HG02943 (cell line): ENCODE results near the gene SORCS1.

Experiments
- ATAC-seq: cut with Tn5 transposase; IDR thresholded peaks from one replicate; pipeline ENCODE4 v1.9.1; 2021; ENCODE audit warnings: mild to moderate bottlenecking, low read depth, moderate library complexity; ENCODE audit not compliant: unreplicated experiment

Gene SORCS1

GRCh38 chr10:107163881-107164861 is at the start of gene SORCS1:
Gene SORCS1 (minus strand): TSS chr10:107164706.
- ATAC-seq: no peak

- ATAC-seq: no peak
Measured at GRCh38 chr10:107214261-107214660, 49.8 kb upstream of the SORCS1 start.

- ATAC-seq: no peak
Measured at GRCh38 chr10:107213861-107214260, 49.4 kb upstream of the SORCS1 start.

- ATAC-seq: no peak
Measured at GRCh38 chr10:107206833-107207232, 42.3 kb upstream of the SORCS1 start.

- ATAC-seq: no peak
Measured at GRCh38 chr10:107169516-107169915, 5.0 kb upstream of the SORCS1 start.

GRCh38 chr10:107168738-107169137 is 4.2 kb upstream of the SORCS1 start:
- ATAC-seq: no peak

- ATAC-seq: no peak
Measured at GRCh38 chr10:107166403-107166802, 1.9 kb upstream of the SORCS1 start.

- ATAC-seq: no peak
Measured at GRCh38 chr10:107164992-107165391, 486 bp upstream of the SORCS1 start.

- no peak for ATAC-seq
Measured at GRCh38 chr10:107163076-107163855, 1.2 kb downstream of the SORCS1 start.

- ATAC-seq: no peak
Measured at GRCh38 chr10:107160866-107161265, 3.6 kb downstream of the SORCS1 start.

GRCh38 chr10:107159871-107160270 is 4.6 kb downstream of the SORCS1 start:
- no peak for ATAC-seq

- ATAC-seq: no peak
Measured at GRCh38 chr10:107157071-107157470, 7.4 kb downstream of the SORCS1 start.

GRCh38 chr10:107152087-107152486 is 12.4 kb downstream of the SORCS1 start:
- no peak for ATAC-seq

- no peak for ATAC-seq
Measured at GRCh38 chr10:107148906-107149305, 15.6 kb downstream of the SORCS1 start.

GRCh38 chr10:107144490-107144889 is 20.0 kb downstream of the SORCS1 start:
- no peak for ATAC-seq

- ATAC-seq: no peak
Measured at GRCh38 chr10:107141524-107142061, 22.9 kb downstream of the SORCS1 start.

- ATAC-seq: no peak
Measured at GRCh38 chr10:107139237-107139636, 25.3 kb downstream of the SORCS1 start.

- no peak for ATAC-seq
Measured at GRCh38 chr10:107133656-107134055, 30.9 kb downstream of the SORCS1 start.

GRCh38 chr10:107129000-107129399 is 35.5 kb downstream of the SORCS1 start:
- ATAC-seq: no peak

GRCh38 chr10:107126512-107127065 is 37.9 kb downstream of the SORCS1 start:
- no peak for ATAC-seq

GRCh38 chr10:107122703-107123102 is 41.8 kb downstream of the SORCS1 start:
- no peak for ATAC-seq
